ENCODE data around the gene EMP1.
"Not testable (repeated sequence)": the region's sequence is repeated elsewhere in the genome, so short reads cannot be mapped to it uniquely, and the experiment has no call there.

EMP1 gene

GRCh38 chr12:13259625-13260024 is 63.1 kb downstream of the EMP1 start:
- DNase-seq = not testable (repeated sequence)

GRCh38 chr12:13267826-13268225 is 71.3 kb downstream of the EMP1 start:
- not testable (repeated sequence) for DNase-seq

GRCh38 chr12:13268581-13268980 is 72.1 kb downstream of the EMP1 start:
- no peak for DNase-seq

All from cortex of kidney (tissue), 1 donor.